HG02588 (cell line): Measurements from ENCODE around the gene SUPT5H.

ENCODE experiments used
- ATAC-seq: cut with Tn5 transposase; IDR thresholded peaks from one replicate; pipeline ENCODE4 v1.9.1; 2021; ENCODE audit warnings: mild to moderate bottlenecking, moderate library complexity; ENCODE audit not compliant: unreplicated experiment

SUPT5H gene

GRCh38 chr19:39409208-39410016 is 36.0 kb upstream of the SUPT5H start:
- ATAC-seq = no peak

- no peak for ATAC-seq
Observed at GRCh38 chr19:39410017-39410830, 35.2 kb upstream of the SUPT5H start.

- ATAC-seq = no peak
Observed at GRCh38 chr19:39410831-39411080, 34.6 kb upstream of the SUPT5H start.

GRCh38 chr19:39411081-39411831 is 34.1 kb upstream of the SUPT5H start:
- no peak for ATAC-seq

GRCh38 chr19:39411832-39412099 is 33.6 kb upstream of the SUPT5H start:
- peak; percentile 12 for ATAC-seq

GRCh38 chr19:39412100-39412866 is 33.1 kb upstream of the SUPT5H start, which contains the start of gene PLEKHG2:
TSS of gene PLEKHG2 (plus strand) at chr19:39412669. CDS start at chr19:39414087, 1,418 bp downstream.
- ATAC-seq = peak; percentile 49

GRCh38 chr19:39412867-39413271 is 32.5 kb upstream of the SUPT5H start:
- no peak for ATAC-seq

- no peak for ATAC-seq
Observed at GRCh38 chr19:39413272-39413910, 32.0 kb upstream of the SUPT5H start.

- no peak for ATAC-seq
Observed at GRCh38 chr19:39413911-39414608, 31.3 kb upstream of the SUPT5H start.

- no peak for ATAC-seq
Observed at GRCh38 chr19:39415111-39416046, 30.0 kb upstream of the SUPT5H start.

GRCh38 chr19:39416152-39417120 is 28.9 kb upstream of the SUPT5H start:
- no peak for ATAC-seq

- ATAC-seq = no peak
Observed at GRCh38 chr19:39417463-39418181, 27.8 kb upstream of the SUPT5H start.

GRCh38 chr19:39419003-39419402 is 26.4 kb upstream of the SUPT5H start:
- no peak for ATAC-seq

- ATAC-seq = no peak
Observed at GRCh38 chr19:39420769-39421168, 24.6 kb upstream of the SUPT5H start.

GRCh38 chr19:39422020-39422419 is 23.4 kb upstream of the SUPT5H start:
- no peak for ATAC-seq

GRCh38 chr19:39423258-39424086 is 21.9 kb upstream of the SUPT5H start:
- ATAC-seq = no peak
